B cell (primary cell): ENCODE measurements around the gene HIBCH.

Experiments used
- EZH2 ChIP-seq: IDR thresholded peaks from 2 replicates; pipeline ENCODE4 v1.6.1; 2012; ENCODE audit warnings: borderline replicate concordance, low read depth, mild to moderate bottlenecking, moderate library complexity, low read length; ENCODE audit not compliant: insufficient read depth, poor library complexity, severe bottlenecking
- TF ChIP-seq, protein P1 (sequence below): fragments of 200-600 bp; IDR thresholded peaks from one replicate; pipeline ENCODE4 v1.8.0; 2022; ENCODE audit warnings: antibody characterized with exemption, mild to moderate bottlenecking

GRCh38 chr2:190343536-190344275 is 24.1 kb upstream of the HIBCH start, which contains the start of gene INPP1:
- TF ChIP-seq, protein P1, sequence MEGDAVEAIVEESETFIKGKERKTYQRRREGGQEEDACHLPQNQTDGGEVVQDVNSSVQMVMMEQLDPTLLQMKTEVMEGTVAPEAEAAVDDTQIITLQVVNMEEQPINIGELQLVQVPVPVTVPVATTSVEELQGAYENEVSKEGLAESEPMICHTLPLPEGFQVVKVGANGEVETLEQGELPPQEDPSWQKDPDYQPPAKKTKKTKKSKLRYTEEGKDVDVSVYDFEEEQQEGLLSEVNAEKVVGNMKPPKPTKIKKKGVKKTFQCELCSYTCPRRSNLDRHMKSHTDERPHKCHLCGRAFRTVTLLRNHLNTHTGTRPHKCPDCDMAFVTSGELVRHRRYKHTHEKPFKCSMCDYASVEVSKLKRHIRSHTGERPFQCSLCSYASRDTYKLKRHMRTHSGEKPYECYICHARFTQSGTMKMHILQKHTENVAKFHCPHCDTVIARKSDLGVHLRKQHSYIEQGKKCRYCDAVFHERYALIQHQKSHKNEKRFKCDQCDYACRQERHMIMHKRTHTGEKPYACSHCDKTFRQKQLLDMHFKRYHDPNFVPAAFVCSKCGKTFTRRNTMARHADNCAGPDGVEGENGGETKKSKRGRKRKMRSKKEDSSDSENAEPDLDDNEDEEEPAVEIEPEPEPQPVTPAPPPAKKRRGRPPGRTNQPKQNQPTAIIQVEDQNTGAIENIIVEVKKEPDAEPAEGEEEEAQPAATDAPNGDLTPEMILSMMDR: no peak
- no peak for TF ChIP-seq EZH2
